NB4 (cell line): ENCODE results near the gene PHF2.

ENCODE experiments used
- DNase-seq: peaks from one replicate; pipeline ENCODE4 v3.0.0; 2010; ENCODE audit warnings: low read depth
- H3K4me3 ChIP-seq: one replicate; pipeline ENCODE4 v1.5.1; 2011; ENCODE audit warnings: mild to moderate bottlenecking, low read depth, low read length, moderate library complexity
- MYC ChIP-seq: IDR thresholded peaks from 2 replicates; pipeline ENCODE4 v1.6.1; 2011; ENCODE audit warnings: low read depth, low read length
- POLR2A ChIP-seq: IDR thresholded peaks from 2 replicates; pipeline ENCODE4 v1.6.1; 2011; ENCODE audit warnings: mild to moderate bottlenecking; ENCODE audit not compliant: insufficient read length; ENCODE audit errors: extremely low read depth
- TF ChIP-seq, protein P1 (sequence below): IDR thresholded peaks from 2 replicates; pipeline ENCODE4 v1.6.1; 2011; ENCODE audit warnings: low read depth, low read length
- TF ChIP-seq, protein P2 (sequence below): IDR thresholded peaks from one replicate; pipeline ENCODE4 v1.5.1; 2012; ENCODE audit warnings: low read depth, low read length

Gene PHF2

DNA sequence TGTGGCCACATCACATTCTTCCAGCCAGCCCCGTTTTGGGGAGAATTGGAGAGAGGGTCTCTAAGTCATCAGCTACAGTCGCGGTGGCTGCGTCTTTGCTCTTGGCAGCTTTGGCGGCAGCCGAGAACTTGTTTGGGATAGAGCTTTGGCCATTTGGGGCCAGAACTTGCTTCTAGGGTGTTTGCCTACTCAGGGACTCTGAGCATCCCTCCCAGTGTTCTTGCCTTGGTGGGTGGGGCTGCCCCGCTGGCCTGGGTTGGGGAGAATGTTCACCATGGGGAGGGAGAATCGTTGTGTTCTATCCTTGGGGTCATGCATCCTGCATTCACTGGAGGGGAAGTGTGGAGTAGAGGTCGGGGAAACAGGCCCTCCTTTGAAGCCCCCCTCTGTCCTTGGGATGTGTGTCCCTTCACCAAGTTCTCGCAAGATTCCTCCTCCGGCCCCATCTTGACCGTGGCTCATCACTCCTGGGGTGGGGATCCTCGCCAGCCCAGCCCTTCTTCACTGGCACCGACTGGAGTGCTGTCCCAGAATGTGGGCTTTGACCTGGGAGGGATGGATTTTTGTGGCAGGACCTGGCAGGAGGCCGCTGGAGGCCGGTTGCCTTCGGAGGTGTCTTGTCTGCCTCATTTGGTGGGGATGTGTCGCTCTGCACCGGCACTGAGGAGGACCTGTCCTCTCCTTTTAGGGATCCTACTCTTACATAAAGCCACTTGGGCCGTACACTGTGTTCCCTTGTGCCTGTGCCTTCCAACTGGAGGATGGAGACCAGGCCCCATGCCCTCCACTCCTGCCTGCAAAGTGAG is 3.5 kb downstream of the PHF2 start:
- no peak for DNase-seq
- TF ChIP-seq, protein P1, sequence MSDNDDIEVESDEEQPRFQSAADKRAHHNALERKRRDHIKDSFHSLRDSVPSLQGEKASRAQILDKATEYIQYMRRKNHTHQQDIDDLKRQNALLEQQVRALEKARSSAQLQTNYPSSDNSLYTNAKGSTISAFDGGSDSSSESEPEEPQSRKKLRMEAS = no peak
- TF ChIP-seq POLR2A (no peak), MYC (no peak)
- TF ChIP-seq, protein P2, sequence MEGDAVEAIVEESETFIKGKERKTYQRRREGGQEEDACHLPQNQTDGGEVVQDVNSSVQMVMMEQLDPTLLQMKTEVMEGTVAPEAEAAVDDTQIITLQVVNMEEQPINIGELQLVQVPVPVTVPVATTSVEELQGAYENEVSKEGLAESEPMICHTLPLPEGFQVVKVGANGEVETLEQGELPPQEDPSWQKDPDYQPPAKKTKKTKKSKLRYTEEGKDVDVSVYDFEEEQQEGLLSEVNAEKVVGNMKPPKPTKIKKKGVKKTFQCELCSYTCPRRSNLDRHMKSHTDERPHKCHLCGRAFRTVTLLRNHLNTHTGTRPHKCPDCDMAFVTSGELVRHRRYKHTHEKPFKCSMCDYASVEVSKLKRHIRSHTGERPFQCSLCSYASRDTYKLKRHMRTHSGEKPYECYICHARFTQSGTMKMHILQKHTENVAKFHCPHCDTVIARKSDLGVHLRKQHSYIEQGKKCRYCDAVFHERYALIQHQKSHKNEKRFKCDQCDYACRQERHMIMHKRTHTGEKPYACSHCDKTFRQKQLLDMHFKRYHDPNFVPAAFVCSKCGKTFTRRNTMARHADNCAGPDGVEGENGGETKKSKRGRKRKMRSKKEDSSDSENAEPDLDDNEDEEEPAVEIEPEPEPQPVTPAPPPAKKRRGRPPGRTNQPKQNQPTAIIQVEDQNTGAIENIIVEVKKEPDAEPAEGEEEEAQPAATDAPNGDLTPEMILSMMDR = no peak
- no peak overlapping the region for H3K4me3 ChIP-seq

DNA sequence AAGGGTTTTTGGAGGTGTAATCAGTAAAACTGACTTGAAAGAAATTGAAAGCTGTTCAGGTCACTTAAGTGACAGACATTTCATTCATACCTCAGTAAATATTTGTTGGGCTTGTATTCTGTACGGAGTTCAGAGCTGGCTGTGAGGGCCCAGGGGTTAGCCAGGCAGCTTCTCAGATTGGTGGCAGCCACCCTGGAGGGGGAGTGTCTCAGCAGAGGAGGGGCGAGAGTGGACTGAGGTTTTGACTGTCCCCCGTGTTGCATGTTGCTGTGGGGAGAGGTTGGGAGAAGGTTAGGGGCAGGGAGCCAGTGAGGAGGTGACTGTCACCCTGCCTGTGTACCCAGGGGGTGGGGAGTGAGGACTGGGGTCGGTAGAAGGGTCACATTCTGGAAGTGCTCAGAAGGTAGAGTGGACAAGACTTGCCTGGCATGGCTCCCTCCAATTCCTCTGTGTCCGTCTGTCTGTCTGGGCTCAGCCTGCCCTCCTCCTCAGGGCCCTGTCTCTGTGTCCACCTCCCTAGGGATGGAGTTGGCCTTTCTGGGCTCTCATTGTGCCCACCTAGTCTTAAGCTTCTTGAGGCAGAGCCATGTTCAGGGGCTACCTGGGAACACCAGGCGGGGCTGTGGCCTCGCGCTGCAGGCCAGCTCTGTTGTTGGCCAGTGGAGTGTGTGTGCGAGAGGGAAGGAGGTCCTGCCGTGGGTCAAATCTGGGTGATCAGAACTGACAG is 4.4 kb downstream of the PHF2 start:
- DNase-seq = no peak
- TF ChIP-seq, protein P2 = no peak
- TF ChIP-seq MYC = no peak
- TF ChIP-seq, protein P1 = no peak
- no peak for TF ChIP-seq POLR2A
- no peak overlapping the region for H3K4me3 ChIP-seq

DNA sequence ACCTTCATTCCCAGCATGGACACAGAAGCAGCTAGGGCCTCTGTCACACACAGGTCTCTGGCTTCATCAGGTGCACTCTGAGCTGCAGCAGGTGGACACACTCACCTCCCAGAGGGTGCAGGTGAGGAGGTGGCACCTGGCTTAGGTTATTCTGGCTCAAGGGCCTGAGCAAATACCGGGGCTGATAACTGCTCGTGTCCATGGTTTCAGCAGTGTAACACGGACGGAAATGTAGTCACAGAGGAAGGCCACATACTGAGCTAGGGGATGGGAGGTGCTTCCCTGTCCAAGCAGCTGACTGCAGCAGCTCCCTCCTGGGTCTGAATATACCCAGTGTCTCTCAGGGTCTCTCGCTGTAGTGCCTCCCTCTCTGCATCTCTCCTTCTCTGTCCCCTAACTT is 5.7 kb downstream of the PHF2 start:
- no peak overlapping the region for H3K4me3 ChIP-seq
- TF ChIP-seq, protein P2 = no peak
- TF ChIP-seq, protein P1 = no peak; the same call in 1 of the 2 replicates
- no peak for TF ChIP-seq POLR2A
- peak; percentile 58 for DNase-seq

DNA sequence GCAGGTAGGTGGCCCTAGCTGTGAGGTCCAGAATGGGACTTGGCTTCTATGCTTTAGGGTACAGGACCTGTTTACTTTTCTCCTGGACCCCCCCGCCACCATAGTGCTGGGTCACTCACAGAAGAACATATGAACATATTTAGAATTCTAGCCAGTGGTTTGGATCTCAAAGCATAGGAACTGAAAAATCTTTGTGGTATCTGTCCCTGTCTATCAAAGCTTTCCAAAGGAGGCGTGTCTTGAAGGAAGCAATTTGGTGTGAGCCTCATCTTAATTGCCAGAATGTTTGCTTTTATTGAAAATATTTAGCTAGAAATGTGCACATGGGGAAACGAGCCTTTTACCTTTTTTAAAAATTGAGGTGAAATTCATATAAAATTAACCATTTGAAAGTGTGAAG is 6.2 kb downstream of the PHF2 start:
- no peak overlapping the region for H3K4me3 ChIP-seq
- TF ChIP-seq MYC (no peak), POLR2A (no peak)
- TF ChIP-seq, protein P2 = no peak
- TF ChIP-seq, protein P1 = no peak; the same call in 1 of the 2 replicates
- no peak for DNase-seq

DNA sequence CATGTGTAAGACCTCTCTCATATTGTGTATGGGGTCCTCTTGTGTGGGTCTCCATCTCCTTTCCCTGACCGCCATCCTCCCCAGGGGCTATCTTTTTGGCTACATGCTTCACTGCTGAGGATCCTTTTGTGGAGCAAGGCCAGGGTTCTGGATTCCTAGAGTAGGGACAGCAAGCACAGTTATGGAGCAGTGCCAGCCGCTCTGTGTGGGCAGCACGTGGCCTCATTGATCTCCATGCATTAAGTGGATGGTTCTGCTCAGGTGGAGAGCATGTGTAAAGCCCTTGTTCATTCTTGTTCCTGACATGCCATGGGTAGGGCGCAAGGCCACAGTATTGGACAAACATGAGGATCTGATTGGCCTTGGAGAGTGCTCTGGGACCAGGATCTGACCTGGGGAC is 8.9 kb downstream of the PHF2 start:
- no peak for DNase-seq
- H3K4me3 ChIP-seq = no peak overlapping the region
- TF ChIP-seq, protein P1 = no peak
- TF ChIP-seq MYC (no peak), POLR2A (no peak)
- TF ChIP-seq, protein P2 = no peak
